HG02571 (cell line): ENCODE results near the gene OPA1.

ENCODE experiments used
- ATAC-seq: cut with Tn5 transposase; IDR thresholded peaks from one replicate; pipeline ENCODE4 v1.9.1; 2021; ENCODE audit warnings: mild to moderate bottlenecking, moderate library complexity; ENCODE audit not compliant: unreplicated experiment

OPA1 gene

GRCh38 chr3:193701953-193702635, 109.1 kb downstream of the OPA1 start:
- peak; percentile 51 for ATAC-seq

GRCh38 chr3:193702967-193703366, 110.0 kb downstream of the OPA1 start:
- no peak for ATAC-seq

- no peak for ATAC-seq
Measured at GRCh38 chr3:193704431-193704830, 111.4 kb downstream of the OPA1 start.

GRCh38 chr3:193708270-193708669, 115.3 kb downstream of the OPA1 start:
- no peak for ATAC-seq

GRCh38 chr3:193710286-193711165, 117.5 kb downstream of the OPA1 start:
- ATAC-seq = no peak

DNA sequence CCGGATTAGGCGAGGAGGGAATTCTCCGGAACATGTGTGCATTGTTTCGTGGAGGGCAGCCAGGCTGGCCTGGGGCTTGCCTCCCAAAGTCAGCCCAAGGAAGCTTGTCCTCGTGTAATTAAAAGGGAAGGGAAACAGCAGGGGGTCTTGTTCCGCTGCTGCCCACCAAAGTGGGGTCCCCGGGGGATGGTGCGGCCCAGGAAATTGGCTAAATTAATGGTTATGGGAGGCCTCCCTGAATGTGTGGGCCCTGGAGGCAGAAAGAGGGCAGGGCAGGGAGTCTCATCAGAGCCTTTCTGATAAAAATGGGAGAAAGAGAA, 118.1 kb downstream of the OPA1 start:
- ATAC-seq = no peak

GRCh38 chr3:193711523-193711963, 118.5 kb downstream of the OPA1 start:
- no peak for ATAC-seq

GRCh38 chr3:193711964-193712598, 119.1 kb downstream of the OPA1 start:
- no peak for ATAC-seq

DNA sequence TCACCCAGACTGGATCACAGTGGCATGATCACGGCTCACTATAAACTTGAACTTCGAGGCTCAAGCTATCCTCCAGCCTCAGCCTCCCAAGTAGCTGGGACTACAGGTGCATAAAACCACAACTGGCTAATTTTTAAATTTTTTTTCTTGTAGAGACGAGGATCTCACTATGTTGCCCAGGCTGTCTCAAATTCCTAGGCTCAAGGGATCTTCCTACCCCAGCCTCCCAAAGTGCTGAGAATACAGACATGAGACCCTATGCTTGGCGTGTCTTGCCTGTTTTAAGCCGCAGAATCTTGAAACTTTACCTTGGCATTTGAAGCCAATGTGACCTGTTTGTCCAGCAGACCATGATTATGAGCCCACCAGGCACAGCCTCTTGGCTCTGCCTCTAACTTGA, 119.9 kb downstream of the OPA1 start:
- ATAC-seq = no peak

DNA sequence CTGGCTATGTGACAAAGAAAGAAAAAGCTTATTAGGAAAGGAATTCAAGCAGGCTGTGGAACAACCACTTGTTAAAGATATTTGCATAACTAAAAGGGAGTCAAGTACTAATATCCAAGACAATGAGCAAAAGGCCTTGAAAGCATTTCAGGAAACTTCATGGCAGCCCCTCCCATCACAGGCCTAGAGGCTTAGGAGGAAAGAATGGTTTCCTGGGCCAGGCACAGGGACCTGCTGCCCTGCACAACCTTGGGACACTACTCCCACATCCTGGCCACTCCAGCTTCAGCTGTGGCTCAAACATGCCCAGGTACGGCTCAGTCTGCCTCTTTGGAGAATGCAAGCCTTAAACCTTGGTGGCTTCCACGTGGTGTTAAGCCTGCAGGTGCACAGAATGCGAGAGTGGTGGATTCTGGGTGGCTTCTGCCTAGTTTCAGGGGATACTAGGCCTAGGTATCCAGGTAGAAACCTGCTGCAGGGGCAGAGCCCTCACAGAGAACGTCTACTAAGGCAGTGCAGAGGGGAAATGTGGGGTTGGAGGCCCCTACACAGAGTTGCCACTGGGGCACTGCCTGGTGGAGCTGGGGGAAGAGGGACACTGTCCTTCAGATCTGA, 121.6 kb downstream of the OPA1 start:
- no peak for ATAC-seq

- ATAC-seq = no peak
Measured at GRCh38 chr3:193716150-193716549, 123.1 kb downstream of the OPA1 start.

DNA sequence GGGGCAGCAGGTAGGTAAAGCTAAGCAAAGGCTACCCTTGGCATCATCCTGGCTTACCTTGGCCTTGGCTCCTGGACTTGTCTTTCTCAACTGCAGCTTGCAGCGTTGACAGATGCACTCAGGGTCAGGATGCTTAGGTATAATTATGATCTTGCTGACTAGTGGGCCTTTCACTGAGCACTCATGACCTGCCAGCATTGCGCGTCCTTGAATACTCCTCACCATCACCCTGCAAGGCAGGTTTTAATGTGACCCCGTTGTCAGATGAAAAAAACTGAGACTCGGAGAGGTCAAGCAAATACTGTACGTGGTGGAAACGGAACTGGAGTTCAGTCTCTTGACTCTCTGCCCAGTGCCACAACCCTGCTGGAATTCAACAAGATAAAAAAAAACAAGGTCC, 126.7 kb downstream of the OPA1 start:
- ATAC-seq = no peak

DNA sequence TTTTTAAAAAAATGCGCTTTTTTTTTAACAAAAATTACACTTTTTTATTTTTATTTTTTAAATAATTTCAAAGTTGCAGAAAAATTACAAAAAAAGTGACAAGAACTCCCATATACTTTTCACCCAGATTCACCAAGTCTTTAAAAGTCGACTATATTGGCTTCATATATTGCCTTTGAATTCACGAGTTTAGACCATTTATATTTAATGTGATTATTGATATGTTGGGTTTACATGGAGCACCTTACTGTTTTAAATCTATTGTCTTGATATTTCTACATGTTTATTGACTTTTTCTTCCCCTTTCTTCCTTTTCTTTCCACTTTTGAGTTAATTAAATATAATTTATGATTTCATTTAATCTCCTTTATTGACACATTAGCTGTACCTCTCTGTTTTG, 127.2 kb downstream of the OPA1 start:
- ATAC-seq = no peak

DNA sequence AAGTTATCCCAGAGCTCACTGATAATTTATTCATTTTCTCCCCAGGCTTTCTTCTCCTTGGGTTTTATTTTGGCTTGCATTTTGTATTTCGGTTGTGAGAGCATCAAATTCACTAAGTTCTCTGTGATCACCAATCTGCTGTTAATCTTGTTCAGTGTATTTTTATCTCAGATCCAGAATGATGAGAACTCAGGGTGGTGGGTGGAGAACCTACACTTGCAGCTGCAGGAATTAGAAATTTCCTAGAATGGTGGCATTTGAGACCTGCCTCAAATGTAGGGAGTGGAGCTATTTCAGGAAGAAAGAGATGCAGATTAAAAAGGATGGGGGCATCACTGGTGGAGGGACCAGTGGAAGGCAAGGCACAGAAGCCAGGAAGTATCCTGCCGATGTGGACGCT, 129.6 kb downstream of the OPA1 start:
- no peak for ATAC-seq

DNA sequence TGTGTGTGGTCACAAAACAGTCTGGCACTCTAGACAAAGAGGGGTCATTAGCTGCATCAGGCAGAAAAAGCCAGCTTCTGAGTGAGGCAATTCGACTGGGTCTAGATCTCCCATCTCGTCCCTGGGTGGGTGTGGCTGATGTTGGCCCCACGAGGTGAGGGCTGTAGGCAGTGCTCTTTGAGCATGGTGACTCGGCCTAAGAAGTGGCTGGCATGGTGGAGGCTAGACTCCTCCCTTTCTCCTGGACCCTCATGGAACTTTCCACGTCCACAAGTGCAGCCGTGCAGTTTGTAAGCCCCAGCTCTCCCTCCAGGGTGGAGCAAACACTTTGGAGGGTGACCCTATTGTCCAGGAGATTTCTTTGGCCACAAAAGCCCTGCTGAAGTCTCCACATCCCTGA, 134.1 kb downstream of the OPA1 start:
- no peak for ATAC-seq

- ATAC-seq = no peak
Measured at GRCh38 chr3:193728429-193729087, 135.6 kb downstream of the OPA1 start.

DNA sequence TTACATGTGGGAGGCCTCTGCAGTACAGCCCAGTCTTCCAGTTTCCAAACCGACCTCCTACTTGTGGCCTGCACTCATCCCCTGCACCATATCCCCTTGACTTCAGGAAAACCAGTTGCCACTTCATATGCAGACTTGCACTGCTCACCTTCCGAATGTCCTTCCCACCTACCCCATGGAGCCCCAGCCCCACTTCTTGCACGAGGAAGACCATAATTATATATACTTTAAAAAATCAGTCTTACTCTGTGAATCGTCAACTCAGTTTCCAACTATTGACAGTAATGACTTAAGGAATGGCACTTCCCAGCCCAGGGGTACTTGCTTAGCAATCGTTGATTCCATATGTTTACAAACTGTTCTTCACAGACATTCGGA, 136.1 kb downstream of the OPA1 start:
- ATAC-seq = no peak

DNA sequence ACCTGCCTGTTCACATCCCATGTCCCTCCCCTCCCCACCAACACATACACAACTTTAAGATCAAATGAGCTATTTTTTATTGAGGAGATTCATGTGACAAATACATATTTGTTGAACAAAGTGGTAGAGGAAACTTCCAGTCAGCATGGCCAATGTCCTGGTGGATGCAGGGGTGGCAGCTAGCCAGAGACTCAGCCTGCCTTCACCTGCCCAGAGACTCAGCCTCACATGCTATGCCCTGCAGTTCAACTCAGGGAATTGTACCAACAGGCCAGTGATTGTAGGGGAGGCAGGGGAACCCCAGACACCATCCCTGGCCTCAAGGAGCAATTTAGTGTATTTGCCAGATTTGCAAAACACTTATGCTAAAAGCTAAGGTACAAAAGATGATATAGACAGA, 136.6 kb downstream of the OPA1 start:
- no peak for ATAC-seq

DNA sequence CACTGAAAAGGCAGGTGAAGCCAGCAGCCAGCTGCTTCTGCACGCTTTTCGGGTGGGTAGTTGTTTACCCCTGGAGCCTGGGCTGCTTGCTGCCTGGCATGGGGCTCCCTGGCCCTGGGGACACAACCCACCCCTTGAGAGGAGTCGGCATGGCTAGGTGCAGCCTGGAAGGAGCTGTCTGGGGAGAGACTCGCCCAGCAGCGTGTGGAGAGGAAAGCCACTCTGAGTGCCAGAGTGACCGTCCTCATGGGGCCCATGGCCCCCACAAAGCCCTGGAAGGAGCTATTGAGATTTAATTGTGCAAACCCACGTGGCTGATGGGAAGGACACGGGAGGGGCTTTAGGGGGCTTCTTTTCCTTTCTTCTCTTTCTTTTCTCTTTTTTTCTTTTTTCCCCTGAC, 137.5 kb downstream of the OPA1 start:
- ATAC-seq = no peak

- no peak for ATAC-seq
Measured at GRCh38 chr3:193730976-193731375, 138.0 kb downstream of the OPA1 start.

- ATAC-seq = no peak
Measured at GRCh38 chr3:193731656-193732055, 138.6 kb downstream of the OPA1 start.
